Ovary (tissue), 3 donors: Measurements from ENCODE around the gene CEP128.

Source experiments
- EP300 ChIP-seq: sonication (generic); formaldehyde crosslinking; IDR thresholded peaks from one replicate; pipeline ENCODE4 v1.6.1; 2017; ENCODE audit warnings: antibody characterized with exemption
- POLR2A ChIP-seq: fragments of 450-650 bp; IDR thresholded peaks from one replicate; pipeline ENCODE4 v1.6.1; 2017; ENCODE audit warnings: antibody characterized with exemption, mild to moderate bottlenecking, moderate library complexity
- TF ChIP-seq, protein P1 (sequence below), 3 donors: fragments of 450-650 bp in 2 of 3; fragments of 200-600 bp in 1 of 3; IDR thresholded peaks; one replicate each; pipeline versions ENCODE4 v1.5.1 to v1.8.0; 2016 to 2022; ENCODE audit warnings: antibody characterized with exemption in 3 of 3, mild to moderate bottlenecking in 1 of 3
- donor health status: DM: no; HTN: no; CAD: no.

DNA sequence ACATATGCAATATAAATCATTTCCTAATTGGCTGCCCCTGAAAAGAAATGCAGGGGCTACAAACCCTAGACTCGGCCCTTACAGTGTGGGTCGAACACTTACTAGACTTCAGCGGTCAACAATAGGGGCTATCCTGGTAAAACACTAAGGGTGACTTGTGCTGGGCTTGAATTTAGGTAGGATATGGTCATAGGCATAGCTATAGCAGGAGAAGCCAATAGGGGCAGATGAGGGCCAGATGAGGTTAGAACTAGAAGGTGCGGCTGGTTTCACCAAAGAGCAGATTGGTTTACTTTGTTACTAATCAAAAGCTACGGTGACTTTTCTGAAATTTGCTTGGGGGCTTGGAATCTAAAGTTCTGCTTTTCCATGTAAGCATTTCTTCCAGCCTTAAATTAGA, 447.9 kb downstream of the CEP128 start:
- no peak for TF ChIP-seq POLR2A
- TF ChIP-seq, protein P1, sequence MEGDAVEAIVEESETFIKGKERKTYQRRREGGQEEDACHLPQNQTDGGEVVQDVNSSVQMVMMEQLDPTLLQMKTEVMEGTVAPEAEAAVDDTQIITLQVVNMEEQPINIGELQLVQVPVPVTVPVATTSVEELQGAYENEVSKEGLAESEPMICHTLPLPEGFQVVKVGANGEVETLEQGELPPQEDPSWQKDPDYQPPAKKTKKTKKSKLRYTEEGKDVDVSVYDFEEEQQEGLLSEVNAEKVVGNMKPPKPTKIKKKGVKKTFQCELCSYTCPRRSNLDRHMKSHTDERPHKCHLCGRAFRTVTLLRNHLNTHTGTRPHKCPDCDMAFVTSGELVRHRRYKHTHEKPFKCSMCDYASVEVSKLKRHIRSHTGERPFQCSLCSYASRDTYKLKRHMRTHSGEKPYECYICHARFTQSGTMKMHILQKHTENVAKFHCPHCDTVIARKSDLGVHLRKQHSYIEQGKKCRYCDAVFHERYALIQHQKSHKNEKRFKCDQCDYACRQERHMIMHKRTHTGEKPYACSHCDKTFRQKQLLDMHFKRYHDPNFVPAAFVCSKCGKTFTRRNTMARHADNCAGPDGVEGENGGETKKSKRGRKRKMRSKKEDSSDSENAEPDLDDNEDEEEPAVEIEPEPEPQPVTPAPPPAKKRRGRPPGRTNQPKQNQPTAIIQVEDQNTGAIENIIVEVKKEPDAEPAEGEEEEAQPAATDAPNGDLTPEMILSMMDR (IDR thresholded peaks at IDR 0.05), result no peak
- TF ChIP-seq EP300, result no peak
